ENCODE results near the gene BTBD2.

DNA sequence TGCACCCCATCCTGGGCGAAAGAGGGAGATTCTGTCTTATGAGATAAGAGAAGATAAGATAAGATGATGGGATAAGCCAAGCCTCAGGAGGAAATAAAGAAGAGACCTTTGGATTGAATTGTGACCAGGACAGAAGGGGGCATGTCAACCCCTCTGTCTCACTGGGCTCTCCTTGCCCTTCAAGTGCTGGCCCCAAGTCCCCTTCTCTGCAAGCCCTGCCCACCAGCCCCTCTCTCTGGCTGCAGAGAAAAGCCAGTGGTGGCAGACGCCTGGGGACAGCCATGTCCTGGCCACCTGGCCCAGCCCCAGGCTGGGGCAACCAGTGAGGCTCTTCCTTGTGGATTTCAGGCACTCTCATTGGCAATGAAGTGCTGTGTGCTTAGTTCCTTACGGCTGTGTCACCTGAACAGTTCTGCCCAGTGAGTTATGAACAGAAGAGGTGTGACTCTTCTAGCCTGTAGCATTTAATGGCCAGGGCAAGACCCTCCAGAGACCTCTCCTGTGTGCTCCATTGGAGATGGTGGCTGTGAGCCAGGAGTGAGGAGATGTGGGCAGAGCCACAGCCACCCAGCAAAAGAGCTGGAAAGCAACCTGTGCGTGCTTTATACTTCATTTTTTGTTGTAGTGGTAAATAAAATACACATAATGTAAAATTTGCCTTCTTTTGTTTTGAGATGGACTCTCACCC lies 6.1 kb upstream of the BTBD2 start:
- TF ChIP-seq GATA3 (IDR thresholded peaks at IDR 0.05; ENCODE audit: low read depth, low read length), result no peak
- no peak for TF ChIP-seq GATA2 (IDR thresholded peaks at IDR 0.05; ENCODE audit: low read depth, low read length)

Measured in SH-SY5Y (cell line).